Neural cell (in vitro differentiated cells): Measurements from ENCODE around the gene NFIB.

Experiments
- EP300 ChIP-seq: fragments of 450-650 bp; conservative IDR thresholded peaks from 2 replicates; pipeline ENCODE4 v1.6.1; 2014; ENCODE audit warnings: antibody characterized with exemption, mild to moderate bottlenecking, moderate library complexity; ENCODE audit not compliant: poor library complexity, severe bottlenecking
- POLR2AphosphoS5 ChIP-seq: IDR thresholded peaks from 2 replicates; pipeline ENCODE4 v1.6.1; 2012
- RAD21 ChIP-seq: fragments of 450-650 bp; conservative IDR thresholded peaks from 2 replicates; pipeline ENCODE4 v1.6.1; 2014; ENCODE audit warnings: antibody characterized with exemption, mild to moderate bottlenecking, moderate library complexity
- TAF1 ChIP-seq: IDR thresholded peaks from 2 replicates; pipeline ENCODE4 v1.6.1; 2012; ENCODE audit warnings: low read depth
- TF ChIP-seq, protein P1 (sequence below): fragments of 450-650 bp; IDR thresholded peaks from 2 replicates; pipeline ENCODE4 v1.5.1; 2014; ENCODE audit warnings: antibody characterized with exemption, mild to moderate bottlenecking, moderate library complexity; ENCODE audit not compliant: poor library complexity, severe bottlenecking
- TF ChIP-seq, protein P2 (sequence below): IDR thresholded peaks from 2 replicates; pipeline ENCODE4 v1.6.1; 2012; ENCODE audit warnings: borderline replicate concordance

GRCh38 chr9:14066831-14067230 lies 247.1 kb downstream of the NFIB start:
- TF ChIP-seq, protein P1, sequence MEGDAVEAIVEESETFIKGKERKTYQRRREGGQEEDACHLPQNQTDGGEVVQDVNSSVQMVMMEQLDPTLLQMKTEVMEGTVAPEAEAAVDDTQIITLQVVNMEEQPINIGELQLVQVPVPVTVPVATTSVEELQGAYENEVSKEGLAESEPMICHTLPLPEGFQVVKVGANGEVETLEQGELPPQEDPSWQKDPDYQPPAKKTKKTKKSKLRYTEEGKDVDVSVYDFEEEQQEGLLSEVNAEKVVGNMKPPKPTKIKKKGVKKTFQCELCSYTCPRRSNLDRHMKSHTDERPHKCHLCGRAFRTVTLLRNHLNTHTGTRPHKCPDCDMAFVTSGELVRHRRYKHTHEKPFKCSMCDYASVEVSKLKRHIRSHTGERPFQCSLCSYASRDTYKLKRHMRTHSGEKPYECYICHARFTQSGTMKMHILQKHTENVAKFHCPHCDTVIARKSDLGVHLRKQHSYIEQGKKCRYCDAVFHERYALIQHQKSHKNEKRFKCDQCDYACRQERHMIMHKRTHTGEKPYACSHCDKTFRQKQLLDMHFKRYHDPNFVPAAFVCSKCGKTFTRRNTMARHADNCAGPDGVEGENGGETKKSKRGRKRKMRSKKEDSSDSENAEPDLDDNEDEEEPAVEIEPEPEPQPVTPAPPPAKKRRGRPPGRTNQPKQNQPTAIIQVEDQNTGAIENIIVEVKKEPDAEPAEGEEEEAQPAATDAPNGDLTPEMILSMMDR, result no peak
- TF ChIP-seq EP300 (no peak), RAD21 (no peak), POLR2AphosphoS5 (no peak), TAF1 (no peak)
- TF ChIP-seq, protein P2, sequence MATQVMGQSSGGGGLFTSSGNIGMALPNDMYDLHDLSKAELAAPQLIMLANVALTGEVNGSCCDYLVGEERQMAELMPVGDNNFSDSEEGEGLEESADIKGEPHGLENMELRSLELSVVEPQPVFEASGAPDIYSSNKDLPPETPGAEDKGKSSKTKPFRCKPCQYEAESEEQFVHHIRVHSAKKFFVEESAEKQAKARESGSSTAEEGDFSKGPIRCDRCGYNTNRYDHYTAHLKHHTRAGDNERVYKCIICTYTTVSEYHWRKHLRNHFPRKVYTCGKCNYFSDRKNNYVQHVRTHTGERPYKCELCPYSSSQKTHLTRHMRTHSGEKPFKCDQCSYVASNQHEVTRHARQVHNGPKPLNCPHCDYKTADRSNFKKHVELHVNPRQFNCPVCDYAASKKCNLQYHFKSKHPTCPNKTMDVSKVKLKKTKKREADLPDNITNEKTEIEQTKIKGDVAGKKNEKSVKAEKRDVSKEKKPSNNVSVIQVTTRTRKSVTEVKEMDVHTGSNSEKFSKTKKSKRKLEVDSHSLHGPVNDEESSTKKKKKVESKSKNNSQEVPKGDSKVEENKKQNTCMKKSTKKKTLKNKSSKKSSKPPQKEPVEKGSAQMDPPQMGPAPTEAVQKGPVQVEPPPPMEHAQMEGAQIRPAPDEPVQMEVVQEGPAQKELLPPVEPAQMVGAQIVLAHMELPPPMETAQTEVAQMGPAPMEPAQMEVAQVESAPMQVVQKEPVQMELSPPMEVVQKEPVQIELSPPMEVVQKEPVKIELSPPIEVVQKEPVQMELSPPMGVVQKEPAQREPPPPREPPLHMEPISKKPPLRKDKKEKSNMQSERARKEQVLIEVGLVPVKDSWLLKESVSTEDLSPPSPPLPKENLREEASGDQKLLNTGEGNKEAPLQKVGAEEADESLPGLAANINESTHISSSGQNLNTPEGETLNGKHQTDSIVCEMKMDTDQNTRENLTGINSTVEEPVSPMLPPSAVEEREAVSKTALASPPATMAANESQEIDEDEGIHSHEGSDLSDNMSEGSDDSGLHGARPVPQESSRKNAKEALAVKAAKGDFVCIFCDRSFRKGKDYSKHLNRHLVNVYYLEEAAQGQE, result no peak
